Hepatocyte (in vitro differentiated cells): ENCODE results near the gene PTPN11. TPM values are rescaled to one million over a fixed set of nuclear protein-coding genes. Genes with fewer than 3 reads are reported as not detected.

Experiments
- DNase-seq: peaks from one replicate; pipeline ENCODE4 v3.0.0-alpha.2; 2016; ENCODE audit warnings: low spot score
- H2AFZ ChIP-seq: fragments of 200-600 bp; sonication (generic); 2 replicates; pipeline ENCODE4 v1.6.0; 2016; ENCODE audit warnings: antibody characterized with exemption, mild to moderate bottlenecking
- H3K27ac ChIP-seq: fragments of 200-600 bp; sonication (generic); 2 replicates; pipeline ENCODE4 v1.5.1; 2016; ENCODE audit warnings: mild to moderate bottlenecking
- H3K27me3 ChIP-seq: fragments of 200-600 bp; sonication (generic); 2 replicates; pipeline ENCODE4 v1.6.1; 2016
- H3K36me3 ChIP-seq: fragments of 200-600 bp; sonication (generic); replicated peaks from 2 replicates; pipeline ENCODE4 v1.5.1; 2016; ENCODE audit warnings: low read depth; ENCODE audit not compliant: insufficient read depth
- H3K4me1 ChIP-seq: fragments of 200-600 bp; sonication (generic); 2 replicates; pipeline ENCODE4 v1.5.1; 2016; ENCODE audit warnings: mild to moderate bottlenecking, moderate library complexity; ENCODE audit not compliant: insufficient read depth
- H3K4me2 ChIP-seq: fragments of 200-600 bp; sonication (generic); 2 replicates; pipeline ENCODE4 v1.6.0; 2016
- H3K4me3 ChIP-seq: fragments of 200-600 bp; sonication (generic); 2 replicates; pipeline ENCODE4 v1.5.1; 2016; ENCODE audit warnings: mild to moderate bottlenecking
- H3K79me2 ChIP-seq: fragments of 200-600 bp; sonication (generic); 2 replicates; pipeline ENCODE4 v1.6.0; 2017; ENCODE audit warnings: mild to moderate bottlenecking
- H3K9me2 ChIP-seq: fragments of 200-600 bp; sonication (generic); replicated peaks from 2 replicates; pipeline ENCODE4 v1.6.0; 2017; ENCODE audit warnings: mild to moderate bottlenecking; ENCODE audit not compliant: insufficient read depth
- H3K9me3 ChIP-seq: fragments of 200-600 bp; sonication (generic); 2 replicates; pipeline ENCODE4 v1.5.1; 2016; ENCODE audit warnings: low read depth, mild to moderate bottlenecking
- H4K20me1 ChIP-seq: fragments of 200-600 bp; sonication (generic); 2 replicates; pipeline ENCODE4 v1.6.0; 2016; ENCODE audit warnings: mild to moderate bottlenecking; ENCODE audit not compliant: insufficient read depth, poor library complexity, severe bottlenecking
- EZH2 ChIP-seq: fragments of 200-600 bp; sonication (generic); IDR thresholded peaks from 2 replicates; pipeline ENCODE4 v1.6.1; 2016; ENCODE audit warnings: antibody characterized with exemption, mild to moderate bottlenecking, borderline replicate concordance
- EZH2phosphoT487 ChIP-seq: fragments of 200-600 bp; sonication (generic); IDR thresholded peaks from one replicate; pipeline ENCODE4 v1.6.1; 2018; ENCODE audit warnings: antibody characterized with exemption, mild to moderate bottlenecking, low read depth, moderate library complexity; ENCODE audit not compliant: unreplicated experiment, severe bottlenecking
- WGBS: methylation state at CpG from one replicate; pipeline ENCODE4 v1.1.6; 2016; ENCODE audit warnings: low lambda C conversion rate; ENCODE audit errors: missing lambda C conversion rate; 5-methylcytosine and 5-hydroxymethylcytosine counted together
- polyA plus RNA-seq: library from polyadenylated mRNA; unstranded; fragments of >200 nt; fragmentation: Nextera tagmentation; extraction: Ambion mirVana; gene quantifications from 2 replicates; pipeline ENCODE4 v1.2.1, GENCODE V29; 2016
- total RNA-seq: library from RNA; depleted of rRNA; stranded (reverse); fragments of >200 nt; gene quantifications from 2 replicates; pipeline ENCODE4 v1.2.3, GENCODE V29; 2014
- TF ChIP-seq, protein P1 (sequence below): fragments of 200-600 bp; sonication (generic); IDR thresholded peaks from 2 replicates; pipeline ENCODE4 v1.5.1; 2016; ENCODE audit warnings: antibody characterized with exemption, mild to moderate bottlenecking; ENCODE audit not compliant: poor library complexity

Gene PTPN11
- total and polyA plus RNA-seq, 2 experiments from 2014 or later = 66.6 to 102 TPM

DNA sequence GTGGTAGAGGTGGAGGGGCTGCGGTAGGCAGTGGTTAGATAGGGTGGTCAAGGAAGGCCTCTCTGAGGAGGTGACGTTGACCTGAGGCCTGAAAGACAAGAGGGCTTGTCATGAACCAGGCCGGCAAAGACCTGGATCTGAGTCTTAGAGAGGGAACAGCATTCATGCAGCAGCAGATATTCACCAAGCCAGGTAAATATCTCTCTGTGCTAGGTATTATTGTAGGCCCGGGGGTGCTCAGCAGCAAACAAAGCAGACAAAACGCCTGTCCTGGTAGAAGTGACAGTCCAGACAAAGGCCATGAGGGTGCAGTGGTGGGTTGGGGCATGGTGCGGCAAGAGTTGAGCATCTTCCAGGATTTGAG lies 117.6 kb downstream of the PTPN11 start:
- H4K20me1 ChIP-seq = no peaks in the 10 kb centered on the region
- no peaks in the 10 kb centered on the region for H3K9me2 ChIP-seq
- no peaks in the 10 kb centered on the region for H3K27me3 ChIP-seq
- no peak overlapping the region for H2AFZ ChIP-seq
- H3K4me3 ChIP-seq = no peak overlapping the region
- H3K36me3 ChIP-seq = no peaks in the 10 kb centered on the region
- no peaks in the 10 kb centered on the region for H3K9me3 ChIP-seq
- 88% methylated on average over 6 of the region's 6 CpGs for WGBS
- H3K79me2 ChIP-seq = no peaks in the 10 kb centered on the region
- H3K27ac ChIP-seq = no peak overlapping the region
- H3K4me1 ChIP-seq = no peaks in the 10 kb centered on the region
- no peak for DNase-seq
- no peak for TF ChIP-seq EZH2phosphoT487
- no peak for TF ChIP-seq EZH2
- TF ChIP-seq, protein P1, sequence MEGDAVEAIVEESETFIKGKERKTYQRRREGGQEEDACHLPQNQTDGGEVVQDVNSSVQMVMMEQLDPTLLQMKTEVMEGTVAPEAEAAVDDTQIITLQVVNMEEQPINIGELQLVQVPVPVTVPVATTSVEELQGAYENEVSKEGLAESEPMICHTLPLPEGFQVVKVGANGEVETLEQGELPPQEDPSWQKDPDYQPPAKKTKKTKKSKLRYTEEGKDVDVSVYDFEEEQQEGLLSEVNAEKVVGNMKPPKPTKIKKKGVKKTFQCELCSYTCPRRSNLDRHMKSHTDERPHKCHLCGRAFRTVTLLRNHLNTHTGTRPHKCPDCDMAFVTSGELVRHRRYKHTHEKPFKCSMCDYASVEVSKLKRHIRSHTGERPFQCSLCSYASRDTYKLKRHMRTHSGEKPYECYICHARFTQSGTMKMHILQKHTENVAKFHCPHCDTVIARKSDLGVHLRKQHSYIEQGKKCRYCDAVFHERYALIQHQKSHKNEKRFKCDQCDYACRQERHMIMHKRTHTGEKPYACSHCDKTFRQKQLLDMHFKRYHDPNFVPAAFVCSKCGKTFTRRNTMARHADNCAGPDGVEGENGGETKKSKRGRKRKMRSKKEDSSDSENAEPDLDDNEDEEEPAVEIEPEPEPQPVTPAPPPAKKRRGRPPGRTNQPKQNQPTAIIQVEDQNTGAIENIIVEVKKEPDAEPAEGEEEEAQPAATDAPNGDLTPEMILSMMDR = no peak
- no peak overlapping the region for H3K4me2 ChIP-seq

- Histone ChIP-seq H3K27me3 (no peaks in the 10 kb centered on the region), H3K4me2 (no peak overlapping the region), H3K9me3 (no peaks in the 10 kb centered on the region), H3K4me1 (no peaks in the 10 kb centered on the region), H2AFZ (no peak overlapping the region), H4K20me1 (no peaks in the 10 kb centered on the region), H3K27ac (no peak overlapping the region), H3K4me3 (no peak overlapping the region), H3K36me3 (no peaks in the 10 kb centered on the region), H3K79me2 (no peaks in the 10 kb centered on the region), H3K9me2 (no peaks in the 10 kb centered on the region)
- WGBS = 65% methylated on average over 3 of the region's 3 CpGs
- DNase-seq = peak; percentile 29
- TF ChIP-seq EZH2phosphoT487 (no peak), EZH2 (no peak)
- TF ChIP-seq, protein P1 = no peak
These were observed 119.1 kb downstream of the PTPN11 start for GRCh38 chr12:112537710-112538396.

DNA sequence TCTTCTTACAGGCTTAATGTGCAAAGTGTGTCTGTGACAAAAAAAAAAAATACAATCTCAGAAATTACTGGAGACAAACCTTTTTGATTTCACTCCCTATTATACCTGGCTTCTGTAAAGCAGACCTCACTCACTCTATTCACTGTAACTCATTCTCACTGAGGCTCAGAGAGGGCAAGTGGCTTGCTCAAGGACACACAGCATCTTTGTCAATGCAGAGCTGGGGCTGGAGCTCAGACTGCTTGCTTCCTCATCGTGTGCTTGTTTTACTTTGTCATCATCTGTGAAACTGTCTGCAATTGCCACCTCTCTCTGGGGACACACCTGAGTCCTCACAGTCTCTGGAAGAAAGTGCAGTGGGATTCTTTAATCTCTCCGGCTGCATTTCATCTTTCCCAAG lies 120.0 kb downstream of the PTPN11 start:
- no peaks in the 10 kb centered on the region for H3K27me3 ChIP-seq

More for the DNA sequence above, 120.0 kb downstream of the PTPN11 start:
- no peak for DNase-seq
- no peak overlapping the region for H2AFZ ChIP-seq
- H3K36me3 ChIP-seq = no peaks in the 10 kb centered on the region
- no peak overlapping the region for H3K4me2 ChIP-seq
- no peaks in the 10 kb centered on the region for H4K20me1 ChIP-seq
- H3K27ac ChIP-seq = no peak overlapping the region
- no peaks in the 10 kb centered on the region for H3K4me1 ChIP-seq
- 64% methylated on average over 2 of the region's 2 CpGs for WGBS
- H3K9me2 ChIP-seq = no peaks in the 10 kb centered on the region
- no peak overlapping the region for H3K4me3 ChIP-seq
- no peaks in the 10 kb centered on the region for H3K9me3 ChIP-seq
- TF ChIP-seq, protein P1 = no peak
- TF ChIP-seq EZH2 (no peak), EZH2phosphoT487 (no peak)
- H3K79me2 ChIP-seq = no peaks in the 10 kb centered on the region
